K562 (cell line): ENCODE measurements around the gene SOX15. TPM values are rescaled to one million over a fixed set of nuclear protein-coding genes. Genes with fewer than 3 reads are reported as not detected.

ENCODE experiments used
- ATAC-seq: fragments of 200-7000 bp; cut with Tn5 transposase; 3 replicates; pipeline ENCODE4 v1.9.1; 2020; ENCODE audit warnings: moderate library complexity
- BruUV-seq: library from RNA; stranded (reverse); fragments of 400-500 nt; replicated peaks from 2 replicates; lab custom pipeline; 2021; lab: Mats Ljungman, UMichigan
- CTCF ChIA-PET: fragments of 300-600 bp; formaldehyde crosslinking; extraction: SDS; loops from one replicate; lab custom pipeline; 2021; ENCODE audit warnings: low intra/inter-chr PET ratio; lab: Yijun Ruan, JAX
- POLR2A ChIA-PET: fragments of 300-600, 350-650 bp; sonication (Branson Sonifier 250); formaldehyde crosslinking; extraction: SDS; loops from one replicate; lab custom pipeline; 2021; ENCODE audit warnings: antibody characterized with exemption, inconsistent platforms; lab: Yijun Ruan, JAX
- DNase-seq, 4 experiments: peaks; one replicate each; pipeline versions ENCODE4 v3.0.0 to v3.0.0-alpha.2; 2011 to 2018; ENCODE audit warnings: low spot score in 3 of 4, mixed read lengths in 3 of 4; ENCODE audit errors: extremely low read depth in 1 of 4
- FAIRE-seq: peaks from 2 replicates; lab custom pipeline; 2011; peaks lifted over from hg19 to GRCh38; lab: Jason Lieb, UNC
- H2AFZ ChIP-seq: 2 replicates; pipeline ENCODE4 v1.6.0; 2011; ENCODE audit warnings: low read depth, low read length, control low read depth, inconsistent platforms
- H3K27ac ChIP-seq: fragments of 200-600 bp; 3 replicates; pipeline ENCODE4 v1.8.0; 2011; ENCODE audit warnings: low read depth, mild to moderate bottlenecking, control low read depth, inconsistent platforms, low read length, moderate library complexity, mixed read lengths; ENCODE audit errors: extremely low read depth
- H3K27me3 ChIP-seq, 2 experiments: fragments of 300-600 bp in 1 of 2; 2 replicates in 1 of 2; 3 replicates in 1 of 2; pipeline versions ENCODE4 v1.6.0 to v1.8.0; 2011; ENCODE audit warnings: inconsistent platforms in 2 of 2, low read length in 2 of 2, mild to moderate bottlenecking in 1 of 2, mixed read lengths in 1 of 2, moderate library complexity in 1 of 2; ENCODE audit not compliant: control insufficient read depth in 2 of 2, insufficient read depth in 2 of 2
- H3K36me3 ChIP-seq: fragments of 300-600 bp; 3 replicates; pipeline ENCODE4 v1.8.0; 2011; ENCODE audit warnings: mild to moderate bottlenecking, low read length, inconsistent platforms; ENCODE audit not compliant: control insufficient read depth, insufficient read depth
- H3K4me1 ChIP-seq, 2 experiments: fragments of 200-600 bp in 1 of 2; replicated peaks in 1 of 2; 2 replicates in 1 of 2; 3 replicates in 1 of 2; pipeline versions ENCODE4 v1.5.1 to v1.8.0; 2011; ENCODE audit warnings: inconsistent platforms in 2 of 2, low read length in 2 of 2, mild to moderate bottlenecking in 1 of 2, mixed read lengths in 1 of 2, moderate library complexity in 1 of 2; ENCODE audit not compliant: control insufficient read depth in 2 of 2, insufficient read depth in 2 of 2
- H3K4me2 ChIP-seq: 2 replicates; pipeline ENCODE4 v1.6.1; 2011; ENCODE audit warnings: low read length, control low read depth, inconsistent platforms, mixed read lengths; ENCODE audit not compliant: insufficient read depth
- H3K4me3 ChIP-seq: fragments of 200-600 bp; sonication (generic), shearing (Covaris generic); 2 replicates; pipeline ENCODE4 v1.5.1; 2016; ENCODE audit warnings: control low read depth, inconsistent platforms
- H3K79me2 ChIP-seq: fragments of 200-600 bp; 3 replicates; pipeline ENCODE4 v1.8.0; 2011; ENCODE audit warnings: low read length, inconsistent platforms; ENCODE audit not compliant: control insufficient read depth, insufficient read depth
- H3K9ac ChIP-seq, 2 experiments: 2 replicates each; pipeline versions ENCODE4 v1.6.0 to v1.6.1; 2011; ENCODE audit warnings: low read depth in 2 of 2, low read length in 2 of 2, control low read depth in 1 of 2, inconsistent platforms in 1 of 2, mild to moderate bottlenecking in 1 of 2, mixed read lengths in 1 of 2; ENCODE audit not compliant: insufficient read depth in 1 of 2
- H3K9me1 ChIP-seq: one replicate; pipeline ENCODE4 v1.6.0; 2011; ENCODE audit warnings: inconsistent platforms, mild to moderate bottlenecking, low read length, moderate library complexity; ENCODE audit not compliant: control insufficient read depth, insufficient read depth
- H3K9me3 ChIP-seq: replicated peaks from 2 replicates; pipeline ENCODE4 v1.5.1; 2011; ENCODE audit warnings: low read depth, low read length, inconsistent platforms; ENCODE audit not compliant: control insufficient read depth, insufficient read depth
- H4K20me1 ChIP-seq: replicated peaks from 2 replicates; pipeline ENCODE4 v1.6.1; 2011; ENCODE audit warnings: low read length, inconsistent platforms, mixed read lengths; ENCODE audit not compliant: control insufficient read depth, insufficient read depth
- EP400 ChIP-seq: fragments of 450-650 bp; IDR thresholded peaks from 2 replicates; pipeline ENCODE4 v1.6.1; 2017; ENCODE audit warnings: antibody characterized with exemption, mild to moderate bottlenecking, moderate library complexity
- IRF1 ChIP-seq: sonication (generic); formaldehyde crosslinking; IDR thresholded peaks from 2 replicates; pipeline ENCODE4 v1.8.0; 2022; ENCODE audit warnings: missing genetic modification reagents, mild to moderate bottlenecking, borderline replicate concordance
- KLF1 ChIP-seq: fragments of 450-650 bp; IDR thresholded peaks from 2 replicates; pipeline ENCODE4 v1.6.1; 2016; ENCODE audit warnings: missing genetic modification characterization, missing compliant biosample characterization
- MAFG ChIP-seq: fragments of 450-650 bp; conservative IDR thresholded peaks from 2 replicates; pipeline ENCODE4 v1.6.1; 2016; ENCODE audit warnings: missing genetic modification characterization, missing compliant biosample characterization
- RBM17 ChIP-seq: fragments of 200-400 bp; formaldehyde crosslinking; IDR thresholded peaks from 2 replicates; pipeline ENCODE4 v1.6.1; 2017; ENCODE audit warnings: low read depth, mild to moderate bottlenecking, low read length, borderline replicate concordance
- RERE ChIP-seq: sonication (generic); formaldehyde crosslinking; IDR thresholded peaks from 2 replicates; pipeline ENCODE4 v1.8.0; 2023; ENCODE audit warnings: missing genetic modification reagents, mild to moderate bottlenecking, borderline replicate concordance
- SP1 ChIP-seq: sonication (generic); formaldehyde crosslinking; IDR thresholded peaks from 2 replicates; pipeline ENCODE4 v1.8.1; 2022; ENCODE audit warnings: mild to moderate bottlenecking, missing genetic modification reagents
- ZFP30 ChIP-seq: fragments of 250-450 bp; sonication (Bioruptor Pico); IDR thresholded peaks from 2 replicates; pipeline ENCODE4 v1.8.0; 2022; ENCODE audit warnings: moderate library complexity, mild to moderate bottlenecking, inconsistent platforms, borderline replicate concordance
- ZNF24 ChIP-seq: fragments of 450-650 bp; IDR thresholded peaks from 2 replicates; pipeline ENCODE4 v1.6.1; 2016
- ZNF830 ChIP-seq: fragments of 250-450 bp; sonication (Bioruptor Pico); IDR thresholded peaks from 2 replicates; pipeline ENCODE4 v1.5.0; 2021; ENCODE audit warnings: mild to moderate bottlenecking
- WGBS: fragments of 100-300 bp; shearing (Covaris generic); methylation state at CpG from one replicate; pipeline ENCODE4 v1.1.6; 2016; ENCODE audit warnings: low coverage, mixed read lengths; ENCODE audit not compliant: insufficient coverage; ENCODE audit errors: missing lambda C conversion rate; 5-methylcytosine and 5-hydroxymethylcytosine counted together
- in situ Hi-C: fragments of 300-500 bp; cut with MboI; formaldehyde crosslinking; loops from 4 replicates; pipeline ENCODE4 v1.15.0; 2018; ENCODE audit warnings: inconsistent platforms, mixed read lengths
- intact Hi-C: fragments of 100-400 bp; cut with micrococcal nuclease; formaldehyde crosslinking; loops from 2 replicates; pipeline ENCODE4 v1.14.2; 2022
- polyA plus RNA-seq, 8 experiments: library from polyadenylated mRNA; depleted of rRNA in 4 of 8; stranded (reverse) in 5 of 8; unstranded in 3 of 8; fragments of >200 nt; fragmentation: Nextera tagmentation in 2 of 8; fragmentation: Illumina TruSeq in 1 of 8; extraction: Ambion mirVana in 2 of 8; extraction: Trizol in 1 of 8; gene quantifications; 2 replicates each; pipeline versions ENCODE4 v1.2.1 to v1.2.3, GENCODE V29; 2011 to 2014; ENCODE audit warnings: inconsistent platforms in 1 of 8, missing spikeins in 1 of 8
- total RNA-seq, 7 experiments: library from RNA; depleted of rRNA in 6 of 7; stranded (reverse); fragments of >200 nt in 6 of 7; fragmentation: Illumina TruSeq in 2 of 7; extraction: Trizol in 2 of 7; gene quantifications; 2 replicates each; pipeline versions ENCODE4 v1.2.1 to v1.2.3, GENCODE V29; 2011 to 2021; ENCODE audit warnings: low replicate concordance in 1 of 7

Gene SOX15
- total and polyA plus RNA-seq, 9 of the 15 experiments (the other 6 are each of a cell fraction or from before 2014, with no cell fraction given), result 0.07 to 0.33 (median 0.19) TPM; not detected in 5

GRCh38 chr17:7552621-7553051 lies 37.3 kb downstream of the SOX15 start:
- Histone ChIP-seq H3K4me2 (no peak overlapping the region), H3K36me3 (no peaks in the 10 kb centered on the region), H4K20me1 (no peaks in the 10 kb centered on the region), H3K27me3 (no peaks in the 10 kb centered on the region), H3K79me2 (no peaks in the 10 kb centered on the region), H3K9me1 (no peaks in the 10 kb centered on the region), H3K27ac (no peak overlapping the region), H3K4me3 (no peak overlapping the region), H2AFZ (no peak overlapping the region), H3K4me1 (peaks cover 8 to 33% of the 10 kb centered on the region in 2 experiments; a peak in 4 of 5 replicates), H3K9me3 (no peaks in the 10 kb centered on the region), H3K9ac (no peak overlapping the region)
- DNase-seq (no peak), FAIRE-seq (no peak), ATAC-seq (no peak)
- CTCF ChIA-PET, result no interaction called here
- intact Hi-C loops, result no loop called here
- BruUV-seq, result no TSS peak
- TF ChIP-seq KLF1, result no peak
- TF ChIP-seq ZFP30, result no peak
- TF ChIP-seq ZNF830 (CRISPR knock-in tag), result no peak
- TF ChIP-seq EP400, result no peak
- 80% methylated on average over 1 of the region's 6 CpGs for WGBS
- in situ Hi-C loops, result loop anchor here (10.0 to 25.0 kb wide), 2 partner anchors 198 to 515 kb away; partner anchors contain the start of genes KCTD11, SLC16A11, SLC16A13 and TMEM95
- POLR2A ChIA-PET, result no interaction called here

- intact Hi-C loops, result no loop called here
- Histone ChIP-seq H3K4me3 (no peak overlapping the region), H3K27ac (no peak overlapping the region), H3K9me1 (no peaks in the 10 kb centered on the region), H3K27me3 (no peaks in the 10 kb centered on the region), H3K4me1 (peaks cover 8 to 25% of the 10 kb centered on the region in 2 experiments; a peak in 4 of 5 replicates), H3K9me3 (no peaks in the 10 kb centered on the region), H3K9ac (no peak overlapping the region), H3K4me2 (no peak overlapping the region), H2AFZ (no peak overlapping the region), H4K20me1 (no peaks in the 10 kb centered on the region), H3K79me2 (no peaks in the 10 kb centered on the region), H3K36me3 (no peaks in the 10 kb centered on the region)
- ChIA-PET POLR2A (interaction anchor here (0.7 kb wide), 1 partner anchor 9 kb away, joined by 3 read pairs; no protein-coding TSS in a partner anchor), CTCF (no interaction called here)
- no peak for ATAC-seq
- no TSS peak for BruUV-seq
- no peak for FAIRE-seq
- DNase-seq, result no peak
- in situ Hi-C loops, result loop anchor here (10.0 to 25.0 kb wide), 2 partner anchors 197 to 514 kb away; partner anchors contain the start of genes KCTD11, SLC16A11, SLC16A13 and TMEM95
- 40% methylated on average over 4 of the region's 4 CpGs for WGBS
- TF ChIP-seq RBM17 (no peak), ZNF24 (no peak), SP1 (no peak), RERE (CRISPR knock-in tag) (no peak), MAFG (tag) (no peak), IRF1 (no peak)
Observed at GRCh38 chr17:7551396-7551795, 38.5 kb downstream of the SOX15 start.
